Bronchial epithelial cell (primary cell): Measurements from ENCODE around the gene PRSS36. TPM values are rescaled to one million over a fixed set of nuclear protein-coding genes. Genes with fewer than 3 reads are reported as not detected.

Experiments
- DNase-seq: peaks from one replicate; pipeline ENCODE4 v3.0.0-alpha.2; 2010; ENCODE audit warnings: low read depth
- FAIRE-seq: peaks from 2 replicates; lab custom pipeline; 2011; peaks lifted over from hg19 to GRCh38; lab: Jason Lieb, UNC
- H3K27me3 ChIP-seq: 2 replicates; pipeline ENCODE4 v1.5.1; 2011; ENCODE audit warnings: low read length; ENCODE audit not compliant: control insufficient read depth, insufficient read depth
- H3K36me3 ChIP-seq: 2 replicates; pipeline ENCODE4 v1.5.1; 2011; ENCODE audit warnings: low read length; ENCODE audit not compliant: control insufficient read depth, insufficient read depth
- H3K4me3 ChIP-seq: 2 replicates; pipeline ENCODE4 v1.5.1; 2011; ENCODE audit warnings: mild to moderate bottlenecking, low read depth, low read length, control low read depth
- CTCF ChIP-seq: IDR thresholded peaks from 2 replicates; pipeline ENCODE4 v1.5.1; 2011; ENCODE audit warnings: mild to moderate bottlenecking, moderate library complexity, low read length, control low read depth, inconsistent platforms; ENCODE audit not compliant: insufficient read depth, severe bottlenecking
- total RNA-seq: library from RNA; depleted of rRNA; stranded (reverse); fragments of >200 nt; gene quantifications from 2 replicates; pipeline ENCODE4 v1.2.1, GENCODE V29; 2014

Gene PRSS36
- total RNA-seq, 1 donor from 2014 or later = 0.26 TPM

DNA sequence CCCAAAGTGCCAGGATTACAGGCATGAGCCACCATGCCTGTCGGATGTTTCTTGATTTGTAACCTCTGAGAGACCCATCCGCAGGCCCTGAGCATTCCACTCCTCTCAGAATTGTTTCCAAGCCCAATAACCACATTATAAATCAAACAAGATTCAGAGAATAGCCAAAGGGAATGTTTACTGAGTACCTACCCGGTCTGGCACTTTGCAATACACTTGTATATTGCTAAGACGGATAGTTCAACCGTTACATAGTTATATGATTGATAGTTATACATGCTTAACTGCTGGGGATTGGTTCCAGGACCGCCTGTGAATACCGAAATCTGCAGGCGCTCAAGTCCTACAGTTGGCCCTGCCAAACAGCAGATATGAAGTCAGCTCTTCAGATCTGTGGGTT, 35.4 kb downstream of the PRSS36 start:
- TF ChIP-seq CTCF = no peak
- DNase-seq = no peak
- Histone ChIP-seq H3K27me3 (no peaks in the 10 kb centered on the region), H3K36me3 (peaks cover 13% of the 10 kb centered on the region), H3K4me3 (no peak overlapping the region)
- no peak for FAIRE-seq

GRCh38 chr16:31113121-31114120, 36.4 kb downstream of the PRSS36 start:
- no peak overlapping the region for H3K4me3 ChIP-seq
- DNase-seq (no peak), FAIRE-seq (no peak)
- no peak for TF ChIP-seq CTCF
- H3K36me3 ChIP-seq = peaks cover 16% of the 10 kb centered on the region
- H3K27me3 ChIP-seq = no peaks in the 10 kb centered on the region

DNA sequence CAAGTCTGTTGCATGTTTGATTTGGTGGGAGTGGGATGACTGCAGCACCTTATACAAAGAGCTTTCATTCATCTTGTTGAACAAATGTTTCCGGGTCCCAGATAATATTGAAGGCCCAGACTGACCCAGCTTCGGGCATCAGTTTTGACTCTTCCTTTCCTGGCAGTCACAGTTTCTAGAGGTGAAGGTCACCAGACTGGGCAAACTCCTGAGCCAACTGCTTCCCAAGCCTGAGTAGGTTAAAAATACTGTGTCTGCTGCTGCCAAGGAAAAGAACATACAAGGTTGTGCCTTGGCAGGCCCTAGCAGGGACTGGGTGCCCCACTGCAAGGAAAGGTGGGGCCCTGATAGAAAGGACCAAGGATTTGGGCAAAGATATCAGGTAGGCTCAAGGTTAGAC, 37.2 kb downstream of the PRSS36 start:
- DNase-seq (no peak), FAIRE-seq (no peak)
- Histone ChIP-seq H3K4me3 (no peak overlapping the region), H3K27me3 (no peaks in the 10 kb centered on the region), H3K36me3 (peaks cover 16% of the 10 kb centered on the region)
- TF ChIP-seq CTCF = no peak

DNA sequence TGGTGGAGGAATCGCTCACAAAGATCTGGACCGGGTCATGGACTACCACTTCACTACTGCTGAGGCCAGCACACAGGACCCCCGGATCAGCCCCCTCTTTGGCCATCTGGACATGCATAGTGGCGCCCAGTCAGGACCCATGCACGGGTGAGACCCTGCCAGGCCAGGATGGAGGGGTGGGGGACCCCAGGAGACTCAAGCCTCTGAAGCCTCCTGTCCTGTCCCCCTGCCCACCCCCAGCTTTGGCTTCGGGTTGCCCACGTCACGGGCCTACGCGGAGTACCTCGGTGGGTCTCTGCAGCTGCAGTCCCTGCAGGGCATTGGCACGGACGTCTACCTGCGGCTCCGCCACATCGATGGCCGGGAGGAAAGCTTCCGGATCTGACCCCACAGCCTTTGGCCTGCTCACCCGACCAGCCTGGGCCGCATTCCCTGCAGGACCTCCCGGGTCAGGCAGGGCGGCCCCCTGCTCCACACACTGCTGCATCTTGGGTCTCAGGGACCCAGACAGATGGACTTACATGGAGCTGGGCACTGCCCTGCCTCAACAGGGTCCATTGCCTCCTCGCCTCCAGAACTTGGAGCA, 37.9 kb downstream of the PRSS36 start:
- Histone ChIP-seq H3K27me3 (no peaks in the 10 kb centered on the region), H3K4me3 (no peak overlapping the region), H3K36me3 (peaks cover 16% of the 10 kb centered on the region)
- FAIRE-seq (no peak), DNase-seq (no peak)
- TF ChIP-seq CTCF = no peak

- no peaks in the 10 kb centered on the region for H3K27me3 ChIP-seq
- no peak for FAIRE-seq
These were observed 39.5 kb downstream of the PRSS36 start for GRCh38 chr16:31110106-31111034.

More at GRCh38 chr16:31110106-31111034, 39.5 kb downstream of the PRSS36 start:
- no peak overlapping the region for H3K4me3 ChIP-seq
- no peak for DNase-seq
- peaks cover 16% of the 10 kb centered on the region for H3K36me3 ChIP-seq
- no peak for TF ChIP-seq CTCF
